CD4-positive, alpha-beta T cell treated with Interleukin-1 beta for 1 hour (primary cell): ENCODE data around the gene SCN11A.
"Not testable (repeated sequence)": the region's sequence is repeated elsewhere in the genome, so short reads cannot be mapped to it uniquely, and the experiment has no call there.

Experiments
- DNase-seq, 2 donors: peaks; one replicate each; pipeline ENCODE4 v3.0.0-alpha.2; 2020 to 2022

Gene SCN11A

DNA sequence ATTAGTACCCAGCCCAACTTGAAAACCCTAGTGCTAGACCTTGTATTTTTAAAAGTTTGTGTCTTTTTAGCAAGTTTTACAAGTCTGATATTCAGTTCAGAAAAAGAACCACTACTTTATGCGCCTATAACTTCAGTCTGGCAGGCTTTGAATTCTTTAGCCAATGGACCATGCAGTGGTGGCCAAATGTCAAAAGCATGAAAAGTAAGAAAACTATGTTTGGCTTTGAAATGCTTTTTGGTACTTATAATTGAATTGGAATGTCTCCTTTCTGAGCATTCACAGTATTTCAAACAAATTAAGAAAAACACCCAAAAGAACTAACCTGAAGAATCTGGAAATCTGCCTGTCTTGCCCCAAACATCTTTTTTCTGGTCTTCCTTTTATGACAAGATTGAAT lies 12.9 kb upstream of the SCN11A start:
- no peak for DNase-seq

- DNase-seq, result no peak
Measured at GRCh38 chr3:39063143-39063542, 11.4 kb upstream of the SCN11A start.

DNA sequence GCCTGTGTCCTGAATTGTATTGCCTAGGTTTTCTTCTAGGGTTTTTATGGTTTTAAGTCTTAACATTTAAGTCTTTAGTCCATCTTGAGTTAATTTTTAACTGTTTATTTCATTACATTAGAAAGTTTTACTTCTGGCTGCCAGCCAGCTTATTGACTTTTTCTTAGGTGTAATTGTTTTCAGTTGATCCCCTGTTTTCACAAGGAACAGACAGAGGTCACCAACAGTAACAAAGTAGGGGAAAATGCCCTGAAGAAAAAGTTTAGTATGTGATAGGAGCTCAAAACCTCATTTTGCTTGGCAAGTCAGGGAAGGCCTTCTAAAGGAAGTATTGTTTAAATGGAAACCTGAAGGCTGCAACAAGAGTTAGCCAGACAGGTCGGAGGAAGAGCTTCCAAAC lies 10.4 kb upstream of the SCN11A start:
- DNase-seq, result no peak

GRCh38 chr3:39061228-39061627 lies 9.5 kb upstream of the SCN11A start:
- not testable (repeated sequence) for DNase-seq

GRCh38 chr3:39056151-39056550 lies 4.4 kb upstream of the SCN11A start:
- no peak for DNase-seq

- no peak for DNase-seq
Measured at GRCh38 chr3:39053696-39054095, 2.0 kb upstream of the SCN11A start.

GRCh38 chr3:39052583-39052982 lies 839 bp upstream of the SCN11A start:
- peak in 1 of 2 donors; percentile 18 for DNase-seq

DNA sequence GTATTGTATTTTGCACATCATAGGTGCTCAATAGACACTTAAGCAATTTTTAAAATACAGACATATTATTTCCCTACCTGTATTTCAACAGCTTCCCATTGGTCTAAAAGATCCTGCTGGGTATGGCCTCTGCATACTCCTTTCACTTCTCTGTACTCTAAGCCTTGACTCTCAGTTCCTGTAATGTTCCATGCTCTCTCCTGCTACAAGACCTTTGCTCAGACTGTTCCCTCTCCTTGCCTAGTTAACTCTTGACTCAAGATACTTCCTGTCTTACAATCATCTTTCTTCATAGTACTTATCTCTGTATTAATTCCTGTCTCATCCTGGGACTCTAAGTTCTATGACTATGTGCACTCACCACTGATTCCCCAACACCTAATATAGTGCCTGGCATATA lies 1.7 kb downstream of the SCN11A start:
- DNase-seq, result no peak

DNA sequence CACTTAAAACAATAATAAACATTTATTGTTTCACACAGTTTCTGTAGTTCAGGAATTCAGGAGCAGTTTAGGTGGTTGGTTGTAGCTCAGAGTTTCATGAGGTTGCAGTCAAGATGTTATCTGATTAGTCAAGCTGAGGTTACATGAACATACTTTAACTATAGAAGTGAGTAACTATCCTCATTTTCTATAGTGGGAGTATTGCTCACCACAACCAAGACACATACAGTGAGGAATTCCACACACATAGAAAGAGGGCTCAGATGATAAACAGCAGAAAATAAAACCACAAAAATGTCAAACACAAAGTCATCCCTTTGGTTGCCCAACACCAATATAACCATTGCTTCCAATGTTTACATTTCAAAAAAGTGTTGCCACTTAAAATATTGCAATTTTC lies 13.6 kb downstream of the SCN11A start:
- no peak for DNase-seq

- DNase-seq, result no peak
Measured at GRCh38 chr3:39029556-39029955, 22.2 kb downstream of the SCN11A start.

GRCh38 chr3:39028546-39028945 lies 23.2 kb downstream of the SCN11A start:
- no peak for DNase-seq

DNA sequence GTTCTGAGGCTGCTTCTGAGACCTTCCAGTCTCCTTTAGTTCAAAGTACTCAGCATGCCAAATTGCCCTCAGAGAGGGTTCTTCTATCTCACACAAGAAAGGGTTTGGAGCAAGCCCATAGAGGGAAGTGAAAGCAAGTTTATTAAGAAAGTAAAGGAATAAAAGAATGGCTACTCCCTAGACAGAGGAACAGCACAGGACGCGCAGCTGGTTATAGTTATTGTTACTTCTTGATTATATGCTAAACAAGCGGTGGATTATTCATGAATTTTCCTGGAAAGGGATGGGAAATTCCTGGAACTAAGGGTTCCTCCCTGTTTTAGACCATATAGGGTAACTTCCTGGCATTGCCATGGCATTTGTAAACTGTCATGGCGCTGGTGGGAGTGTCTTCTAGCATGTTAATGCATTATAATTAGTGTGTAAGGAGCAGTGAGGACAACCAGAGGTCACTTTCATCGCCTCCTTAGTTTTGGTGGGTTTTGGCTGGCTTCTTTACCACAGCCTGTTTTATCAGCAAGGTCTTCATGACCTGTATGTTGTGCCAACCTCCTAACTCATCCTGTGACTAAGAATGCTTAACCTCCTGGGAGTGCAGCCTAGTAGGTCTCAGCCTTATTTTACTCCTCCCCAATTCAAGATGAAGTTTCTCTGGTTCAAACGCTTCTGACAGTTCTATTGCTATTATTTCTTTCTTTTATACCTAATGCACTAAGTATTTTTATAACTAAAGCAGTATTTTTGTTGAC lies 26.3 kb downstream of the SCN11A start:
- DNase-seq, result no peak

GRCh38 chr3:39024497-39024896 lies 27.2 kb downstream of the SCN11A start:
- DNase-seq, result no peak

DNA sequence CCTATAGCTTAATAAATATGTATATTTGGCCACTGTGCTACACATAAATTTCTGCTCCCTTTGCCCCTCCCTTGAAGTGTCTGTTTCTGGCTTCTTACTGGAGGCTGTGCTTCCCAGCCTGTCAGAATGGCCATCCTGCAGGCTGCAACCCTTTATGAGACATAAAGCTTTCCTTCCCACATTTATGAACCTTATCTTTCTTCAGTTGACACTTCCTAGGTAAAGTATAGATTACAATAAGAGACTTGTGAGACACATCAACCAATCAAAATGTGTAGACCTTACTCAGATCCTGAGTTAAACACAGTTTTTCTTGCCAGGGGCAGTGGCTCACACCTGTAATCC lies 29.5 kb downstream of the SCN11A start:
- no peak for DNase-seq

GRCh38 chr3:39021465-39022285 lies 30.1 kb downstream of the SCN11A start:
- DNase-seq, result no peak

DNA sequence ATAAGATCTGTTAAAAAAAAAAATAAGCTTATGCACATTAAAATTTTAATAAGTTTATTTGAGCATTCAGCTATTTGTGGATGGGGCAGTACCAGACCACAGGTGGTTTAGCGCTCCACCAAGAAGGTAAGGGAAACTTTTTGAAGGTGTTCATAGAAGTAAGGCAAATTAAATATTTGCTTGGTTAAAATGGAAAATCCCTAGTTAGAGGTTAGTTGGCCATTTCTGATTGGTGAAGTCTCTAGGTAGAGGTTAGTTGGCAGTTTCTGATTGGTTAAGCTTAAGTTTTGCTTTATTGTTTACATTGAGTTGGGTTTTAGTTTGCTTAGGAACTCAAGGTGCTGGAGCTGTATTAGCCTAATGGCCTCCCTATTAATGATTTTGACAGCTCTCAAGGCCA lies 30.7 kb downstream of the SCN11A start:
- DNase-seq, result no peak

GRCh38 chr3:39019299-39019698 lies 32.4 kb downstream of the SCN11A start:
- DNase-seq, result no peak

- DNase-seq, result no peak
Measured at GRCh38 chr3:39015418-39015817, 36.3 kb downstream of the SCN11A start.

- no peak for DNase-seq
Measured at GRCh38 chr3:39013921-39014509, 37.7 kb downstream of the SCN11A start.

DNA sequence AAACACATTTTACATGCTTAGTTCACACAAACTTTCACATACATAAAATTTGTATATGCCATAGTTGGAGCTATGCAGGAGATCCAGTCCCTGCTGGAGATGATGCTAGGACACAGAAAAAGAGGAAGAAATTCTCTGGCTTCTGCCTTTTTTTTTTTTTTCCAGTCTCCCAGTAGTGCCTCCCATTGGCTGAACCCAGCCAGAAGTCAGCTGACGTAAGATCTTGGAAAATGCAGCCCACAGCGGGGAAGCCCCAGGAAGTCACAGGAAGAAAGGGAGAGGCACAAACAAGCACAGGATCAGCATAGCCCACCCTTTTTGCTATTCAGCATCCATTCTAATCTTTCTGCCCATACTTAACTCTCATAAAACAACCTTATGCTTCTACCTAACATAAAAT lies 38.5 kb downstream of the SCN11A start:
- DNase-seq, result no peak

DNA sequence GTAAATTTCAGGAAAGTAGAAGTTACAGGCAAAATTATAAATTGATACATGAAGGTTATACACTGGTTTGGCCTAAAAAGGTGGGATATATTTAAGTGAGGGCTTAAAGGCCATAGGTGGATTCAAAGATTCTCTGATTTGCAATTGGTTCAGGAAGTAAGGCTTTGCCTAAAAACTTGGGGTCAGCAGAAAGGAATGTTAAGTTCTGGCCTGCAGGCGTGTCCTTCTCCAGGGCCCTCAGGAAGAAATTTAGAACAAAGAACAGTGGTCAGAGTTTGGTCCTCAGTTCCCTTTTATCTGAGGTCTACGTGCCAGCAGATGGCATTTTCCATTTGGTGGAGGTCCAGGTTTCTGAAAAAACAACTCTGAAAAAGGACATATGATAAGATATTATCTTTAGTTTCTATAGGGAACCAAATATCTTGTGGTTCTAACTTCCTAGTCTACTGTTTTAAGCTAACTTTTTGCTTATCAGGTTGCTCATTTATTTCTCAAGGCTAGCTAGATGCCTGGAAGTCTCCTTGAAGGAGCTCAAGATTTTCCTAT lies 40.5 kb downstream of the SCN11A start:
- no peak for DNase-seq

DNA sequence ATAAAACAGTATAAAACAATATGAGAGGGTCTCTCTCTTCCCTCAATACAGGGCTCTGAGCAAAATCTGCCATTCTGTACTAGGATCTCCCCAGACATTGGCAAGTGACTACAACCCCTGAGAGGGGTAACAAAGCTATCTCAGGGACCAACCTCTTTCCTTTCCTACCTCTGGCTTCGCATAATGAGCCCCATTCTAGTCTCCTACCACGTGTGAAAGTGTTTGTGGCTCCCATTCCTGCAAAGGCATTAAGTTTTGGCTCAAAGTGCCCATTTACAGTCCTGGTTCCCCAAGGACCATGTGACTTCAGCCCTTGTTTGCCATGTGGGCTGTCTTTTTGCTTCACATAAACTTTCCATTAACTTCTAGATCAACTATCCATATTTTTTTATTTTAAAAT lies 46.4 kb downstream of the SCN11A start:
- no peak for DNase-seq
